Fibroblast of skin of scalp (primary cell): ENCODE results near the gene PEX10.

Experiments used
- DNase-seq: peaks from one replicate; pipeline ENCODE4 v3.0.0-alpha.2; 2013

Gene PEX10

DNA sequence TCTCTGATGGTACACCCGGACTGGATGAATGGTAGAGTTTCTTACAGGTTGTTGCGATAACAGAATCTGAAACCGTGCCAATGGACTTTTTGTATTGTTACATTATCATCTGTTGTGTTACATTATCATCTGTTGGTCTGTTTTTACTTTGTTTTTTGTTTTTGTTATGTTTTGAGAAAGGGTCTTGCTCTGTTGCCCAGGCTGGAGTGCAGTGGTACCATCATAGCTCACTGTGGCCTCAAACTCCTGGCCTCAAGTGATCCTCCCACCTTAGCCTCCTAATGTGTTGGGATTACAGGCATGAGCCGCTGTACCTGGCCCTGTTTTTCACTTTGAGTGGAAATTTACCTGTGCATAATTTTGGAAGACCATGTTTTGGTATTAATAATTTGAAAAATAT lies 10.2 kb upstream of the PEX10 start:
- DNase-seq: no peak

DNA sequence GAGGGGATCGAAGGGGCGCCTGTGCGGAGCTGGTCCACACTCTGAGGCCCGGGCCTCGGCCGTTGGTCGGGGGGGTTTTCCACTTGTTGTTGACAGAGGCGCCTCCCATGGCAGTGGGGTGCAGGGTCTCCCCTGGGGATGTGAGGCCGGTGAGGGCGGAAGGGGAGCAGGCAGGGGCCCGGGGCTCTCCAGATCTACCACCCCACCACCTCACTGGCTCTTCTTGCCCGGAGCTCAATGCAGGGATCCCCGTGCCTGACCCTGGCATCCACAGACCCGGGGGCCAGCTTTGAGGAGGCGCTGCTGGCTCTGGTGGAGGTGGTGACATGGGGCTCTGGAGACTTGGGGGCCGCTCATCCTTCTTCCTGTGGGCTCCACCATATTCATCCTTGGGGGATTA lies 7.1 kb upstream of the PEX10 start:
- DNase-seq: no peak

DNA sequence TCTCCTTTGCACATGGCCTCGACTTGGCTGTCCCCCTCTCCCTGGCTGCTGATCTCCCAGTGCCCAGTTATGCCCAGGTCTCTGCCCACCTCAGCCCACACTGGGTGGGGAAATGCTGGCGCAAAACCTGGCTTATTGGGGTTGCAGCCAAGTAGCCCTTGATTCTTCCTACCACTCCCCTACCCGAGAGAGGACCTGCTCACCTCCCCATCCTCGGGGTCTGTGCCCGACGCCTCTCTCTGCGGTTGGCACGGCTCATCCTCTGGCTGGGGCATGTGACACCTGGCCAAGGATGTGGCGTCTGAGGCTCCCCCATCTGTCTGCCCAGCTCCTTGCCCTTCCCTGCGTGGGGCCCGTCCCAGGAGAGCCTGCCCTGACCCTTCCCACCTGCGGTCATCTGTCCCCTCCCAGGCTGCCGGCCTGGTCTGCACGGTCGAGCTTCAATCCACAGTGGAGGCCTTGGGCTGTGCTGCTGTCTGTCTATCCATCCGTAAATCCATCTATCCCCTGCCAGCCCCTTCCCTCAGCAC lies 6.5 kb upstream of the PEX10 start:
- DNase-seq: no peak

DNA sequence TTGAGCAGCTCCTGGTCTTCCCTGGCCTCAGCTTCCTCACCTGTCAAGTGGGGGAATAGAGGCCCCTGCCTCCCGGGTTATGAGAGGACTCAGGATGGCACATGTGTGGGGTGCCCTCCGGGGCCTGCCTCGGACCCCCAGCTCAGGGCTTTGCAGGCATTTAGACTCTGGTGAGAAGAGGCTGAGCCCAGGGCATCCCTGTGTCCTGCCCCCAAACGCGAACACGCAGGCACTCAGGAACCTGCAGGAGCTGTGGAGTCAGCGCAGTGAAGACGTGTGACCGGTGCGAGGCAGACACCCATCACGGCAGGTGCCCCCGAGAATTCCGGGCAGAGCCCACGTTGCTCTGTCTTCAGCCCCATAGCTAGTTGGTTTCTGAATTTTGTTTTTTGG lies 5.5 kb upstream of the PEX10 start:
- no peak for DNase-seq

DNA sequence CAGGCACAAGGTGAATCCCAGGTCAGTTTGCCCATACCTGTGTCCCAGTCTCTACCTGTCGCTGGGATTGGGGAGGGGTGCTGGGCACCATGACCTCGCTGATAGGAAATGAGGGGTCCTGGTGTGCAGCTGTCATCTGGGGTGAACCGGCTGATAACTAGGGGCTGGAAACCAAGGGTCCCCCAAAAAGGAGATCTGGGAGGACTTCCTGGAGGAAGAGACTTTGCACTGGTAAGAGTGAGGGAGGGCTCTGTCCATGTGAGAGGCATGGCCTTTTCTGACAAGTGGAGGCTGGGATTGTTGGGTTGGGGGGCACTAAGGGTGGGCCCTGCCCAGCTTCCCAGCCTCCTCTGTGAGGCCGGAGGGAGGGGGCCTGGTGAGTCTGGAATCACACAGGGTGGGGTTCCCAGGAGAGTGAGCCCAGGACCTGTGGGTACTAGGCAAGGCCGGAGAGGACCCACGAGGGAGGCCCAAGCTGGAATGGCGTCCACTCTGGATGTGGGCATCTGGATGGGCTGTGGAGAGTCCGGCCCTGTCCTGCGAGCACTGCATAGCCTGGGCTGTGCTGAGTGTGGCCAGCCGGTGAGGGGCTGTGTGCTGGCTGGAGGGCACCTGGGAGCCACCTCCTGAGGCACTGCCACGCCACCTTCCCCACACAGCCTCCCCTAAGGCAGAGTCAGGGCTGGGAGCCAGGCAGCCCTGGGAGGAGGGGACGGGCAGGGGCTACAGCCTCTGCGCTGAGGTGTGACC lies 4.9 kb upstream of the PEX10 start:
- DNase-seq: no peak

DNA sequence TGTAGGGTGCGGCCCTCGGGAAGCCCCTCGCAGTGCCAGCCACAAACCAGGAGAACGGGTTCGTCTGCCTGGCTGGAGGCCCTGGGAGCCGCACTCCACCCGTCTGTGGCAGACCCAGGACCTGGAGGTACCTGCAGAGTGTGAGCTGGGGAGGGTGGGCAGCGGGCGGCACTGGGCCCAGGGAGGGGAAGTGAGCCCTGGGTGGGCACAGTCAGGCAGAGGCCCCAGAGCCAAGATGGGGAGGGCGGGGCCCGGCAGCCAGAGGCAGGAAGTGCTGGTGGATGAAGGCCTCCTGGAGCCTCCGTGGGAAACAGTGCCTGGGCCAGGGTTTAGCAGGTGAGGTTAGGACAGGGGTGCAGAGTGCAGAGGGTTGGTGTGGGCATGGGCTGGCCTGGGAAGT lies 4.0 kb upstream of the PEX10 start:
- no peak for DNase-seq

DNA sequence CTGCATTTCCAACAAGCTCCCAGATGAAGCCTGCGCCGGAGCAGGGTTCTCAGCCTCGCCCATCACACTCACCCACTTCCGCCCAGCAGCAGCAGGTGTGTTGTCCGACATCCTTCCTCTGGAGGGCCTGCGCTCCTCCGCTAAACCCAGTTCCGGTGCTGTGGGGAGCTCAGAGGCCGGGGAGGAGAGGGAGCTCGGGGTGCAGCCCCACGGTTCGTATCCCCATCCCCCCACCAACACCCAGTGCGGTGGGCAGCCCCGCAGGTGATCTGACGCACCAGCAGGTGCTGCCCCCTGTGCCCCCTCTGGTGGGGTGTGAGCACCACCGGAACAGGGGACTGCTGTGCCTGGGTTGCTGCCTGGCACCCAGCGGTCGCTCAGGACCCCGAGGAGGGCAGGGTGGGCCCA lies 3.4 kb upstream of the PEX10 start:
- DNase-seq: no peak

DNA sequence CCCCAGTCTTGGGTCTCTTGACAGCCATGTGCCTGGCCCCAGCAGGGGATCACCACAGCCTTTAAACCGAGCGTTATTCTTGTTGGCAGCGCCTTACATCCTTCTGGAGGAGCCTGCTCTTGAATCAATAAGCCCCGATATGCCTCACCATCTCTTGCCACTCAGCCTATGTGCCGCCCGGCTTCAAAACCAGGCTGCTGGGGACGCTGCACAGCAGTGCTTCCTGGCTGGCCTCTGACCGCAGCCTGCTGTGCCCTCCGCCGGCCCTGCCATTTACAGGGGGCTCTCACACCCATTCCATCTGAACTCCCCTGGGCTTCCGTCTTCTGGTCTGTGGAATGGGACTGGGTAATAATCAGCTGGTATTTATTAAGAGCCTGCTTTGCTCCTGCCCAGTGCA lies 3.0 kb upstream of the PEX10 start:
- no peak for DNase-seq

DNA sequence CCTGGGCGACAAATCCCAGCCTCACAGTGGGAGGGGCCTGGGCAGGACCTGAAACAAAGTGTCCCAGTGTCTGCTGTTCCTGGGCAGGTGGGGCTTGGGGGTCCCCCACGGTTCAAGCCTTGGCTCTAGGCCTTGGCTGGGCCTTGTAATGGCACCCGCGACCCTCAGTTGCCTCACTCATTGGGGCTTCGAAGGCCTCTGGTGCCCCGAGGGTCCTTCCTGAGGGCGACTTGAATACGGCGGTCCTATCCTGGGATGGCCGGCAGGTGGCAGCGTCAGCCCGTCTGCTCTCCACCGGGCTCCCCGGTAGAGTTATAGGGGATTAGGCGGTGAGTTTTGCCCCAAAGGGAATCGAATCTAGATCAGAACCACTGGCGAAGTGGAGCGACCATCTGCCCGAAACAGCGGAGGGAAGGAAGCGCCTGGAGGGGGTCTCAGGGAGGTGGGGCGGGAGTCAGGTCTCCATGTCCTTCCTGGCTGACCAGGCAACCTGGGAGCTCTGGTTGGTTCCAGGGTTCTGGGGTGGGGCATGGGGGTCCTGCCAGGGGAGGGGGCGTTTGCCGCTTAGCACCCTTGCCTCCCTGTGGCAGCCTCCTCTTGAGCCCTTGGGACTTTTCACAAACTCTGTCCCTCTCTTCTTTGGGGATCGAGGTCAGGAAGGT lies 2.1 kb upstream of the PEX10 start:
- DNase-seq: peak; percentile 61

DNA sequence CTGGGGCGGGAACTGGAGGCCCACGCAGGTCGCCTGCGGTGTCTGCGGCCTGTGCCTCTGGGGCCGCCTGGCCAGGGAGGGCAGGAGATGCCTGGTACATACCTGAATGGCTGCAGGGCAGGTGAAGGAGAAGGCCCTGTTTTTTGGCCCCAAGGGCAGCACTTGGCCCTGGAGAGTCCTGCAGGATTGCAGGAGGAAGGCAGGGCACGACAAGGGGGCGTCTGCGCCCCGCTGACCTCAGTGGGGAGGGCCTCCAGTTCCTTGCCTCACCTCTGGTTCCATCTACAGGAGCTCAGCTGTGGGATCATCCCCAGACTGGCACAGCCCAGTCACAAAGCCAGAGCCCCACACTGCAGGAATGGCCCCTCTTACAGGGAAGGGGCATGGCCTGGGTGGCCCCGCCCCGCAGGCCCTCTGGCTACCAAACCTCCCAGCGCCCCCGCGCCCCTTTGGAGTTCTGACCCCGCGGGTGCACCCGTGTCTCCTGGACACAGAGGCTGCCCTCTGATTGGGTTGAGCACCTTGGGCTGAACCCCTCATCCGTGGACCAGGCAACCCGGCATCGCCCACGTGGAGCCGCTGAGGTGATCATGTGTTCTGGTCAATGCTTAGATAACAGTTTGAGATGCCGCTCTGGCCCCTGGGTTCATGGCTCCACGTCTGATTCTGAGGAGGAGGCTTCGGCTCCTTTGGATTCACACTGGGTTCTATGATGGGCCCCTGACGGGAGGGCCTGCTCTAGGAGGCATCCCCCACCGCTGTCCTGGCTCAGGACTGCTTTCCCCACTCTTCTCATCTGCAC lies 1.3 kb upstream of the PEX10 start:
- DNase-seq: no peak

DNA sequence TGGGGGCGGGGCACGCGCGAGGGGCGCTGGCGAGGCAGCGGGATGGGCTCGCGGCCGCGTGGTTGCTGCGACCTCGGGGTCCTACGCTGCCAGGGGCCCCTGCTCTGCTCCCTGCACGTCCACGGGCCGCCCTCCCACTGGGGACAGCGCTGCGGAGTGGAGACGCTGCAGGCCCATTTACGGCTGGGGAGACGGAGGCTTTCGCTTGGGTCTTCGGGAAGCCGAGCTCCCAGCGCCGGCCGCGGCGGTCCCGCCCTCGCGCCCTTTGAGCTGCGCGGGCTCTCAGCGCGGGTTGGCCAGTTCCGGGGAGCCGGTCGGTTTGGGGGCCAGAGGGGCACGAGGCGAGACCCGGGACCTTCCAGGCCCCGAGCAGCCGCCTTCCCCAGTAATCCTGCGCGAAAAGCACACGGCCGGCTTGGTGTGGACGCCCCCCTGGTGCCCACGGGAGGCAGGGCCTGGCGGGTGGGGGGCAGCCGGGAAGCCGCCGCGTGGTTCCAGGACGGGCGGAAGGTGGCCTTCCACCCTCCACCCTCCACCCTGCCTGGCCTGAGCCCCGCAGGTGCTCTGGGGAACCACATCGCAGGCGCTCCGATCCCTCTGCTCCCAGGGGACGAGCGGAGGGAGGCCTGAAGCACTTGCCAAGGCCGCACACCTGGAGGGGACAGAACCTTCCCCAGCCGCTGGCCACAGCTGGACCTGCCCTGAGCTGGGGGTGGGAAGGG lies 570 bp upstream of the PEX10 start:
- no peak for DNase-seq

DNA sequence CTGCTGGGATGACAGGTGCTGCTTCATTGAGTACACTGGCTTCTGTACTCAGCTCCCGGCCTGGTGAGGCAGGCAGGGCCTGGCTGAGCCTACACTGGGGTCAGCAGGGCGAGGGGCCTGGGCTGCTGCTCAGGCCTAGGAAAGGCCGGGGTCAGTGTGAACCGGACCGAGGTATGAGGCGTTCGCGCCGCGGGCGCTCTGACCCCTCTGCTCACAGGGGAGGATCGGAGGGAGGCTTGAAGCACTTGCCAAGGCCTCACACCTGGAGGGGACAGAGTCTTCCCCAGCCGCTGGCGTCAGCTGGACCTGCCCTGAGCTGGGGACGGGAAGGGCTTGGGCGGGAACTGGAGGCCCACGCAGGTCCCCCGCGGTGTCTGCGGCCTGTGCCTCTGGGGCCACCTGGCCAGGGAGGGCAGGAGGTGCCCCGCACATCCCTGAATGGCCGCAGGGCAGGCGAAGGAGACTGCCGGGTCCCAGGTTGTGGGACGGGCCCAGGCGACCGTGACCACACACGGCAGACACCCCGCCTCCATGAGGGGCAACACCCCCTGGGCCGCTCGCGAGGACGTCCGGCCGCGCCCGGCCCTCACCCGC lies 466 bp downstream of the PEX10 start:
- DNase-seq: no peak

DNA sequence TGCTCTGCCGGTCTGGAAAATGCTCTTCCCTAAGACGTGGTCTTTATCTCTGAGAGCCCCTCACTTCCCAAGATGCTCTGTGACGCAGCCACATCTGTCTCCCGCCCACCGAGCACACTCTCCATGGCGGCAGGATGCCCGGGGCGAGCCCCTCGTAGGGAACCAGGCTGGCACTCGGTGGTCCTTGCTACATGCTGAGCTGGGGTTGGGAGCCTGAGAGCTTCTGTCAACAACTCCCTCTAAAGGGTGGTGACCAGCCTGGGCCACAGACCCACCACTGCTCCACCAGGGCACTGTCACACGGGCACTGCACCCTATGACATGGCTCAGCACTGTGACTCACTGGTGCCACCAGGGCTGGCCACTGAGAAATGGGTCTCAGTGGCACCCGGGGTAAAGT lies 2.6 kb downstream of the PEX10 start:
- DNase-seq: no peak

DNA sequence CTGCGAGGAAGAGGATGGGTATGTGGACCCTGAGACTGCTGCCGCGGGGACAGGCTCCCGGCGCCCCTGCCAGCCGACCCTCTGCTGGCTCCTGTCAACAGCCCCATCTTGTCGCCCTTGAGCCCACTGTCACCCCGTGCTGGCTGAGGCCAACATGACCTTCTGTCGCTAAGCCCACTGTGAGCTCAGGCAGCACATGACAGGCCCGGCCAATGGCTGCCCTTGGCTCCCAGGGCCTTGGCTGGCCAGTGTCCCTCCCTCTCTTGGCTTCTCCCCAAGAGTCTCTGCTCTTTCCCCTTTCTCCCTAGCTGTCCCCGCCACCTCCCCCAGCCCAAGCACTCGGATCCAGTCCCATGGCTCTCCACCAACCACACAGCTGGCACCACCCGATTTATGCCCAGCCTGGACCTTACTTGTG lies 3.5 kb downstream of the PEX10 start:
- no peak for DNase-seq

DNA sequence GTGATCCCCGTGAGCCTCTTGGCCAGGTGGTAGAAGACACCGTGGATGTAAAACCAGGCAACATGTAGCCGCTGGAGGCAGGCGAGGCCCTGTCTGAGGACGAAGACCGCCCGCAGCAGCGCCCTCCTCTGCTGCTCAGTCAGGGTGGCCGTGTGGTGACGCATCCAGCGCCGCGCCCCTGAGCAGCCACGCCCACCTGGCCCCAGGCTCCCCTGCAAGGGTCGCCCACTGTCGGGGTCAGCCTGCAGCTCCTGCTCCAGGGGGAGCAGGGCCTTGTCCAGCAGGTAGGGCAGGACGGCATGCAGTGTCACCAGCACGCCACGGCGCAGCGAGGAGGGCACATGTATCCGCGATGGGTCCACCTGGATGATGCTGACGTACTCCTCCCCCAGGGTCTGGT lies 3.9 kb downstream of the PEX10 start:
- DNase-seq: no peak

DNA sequence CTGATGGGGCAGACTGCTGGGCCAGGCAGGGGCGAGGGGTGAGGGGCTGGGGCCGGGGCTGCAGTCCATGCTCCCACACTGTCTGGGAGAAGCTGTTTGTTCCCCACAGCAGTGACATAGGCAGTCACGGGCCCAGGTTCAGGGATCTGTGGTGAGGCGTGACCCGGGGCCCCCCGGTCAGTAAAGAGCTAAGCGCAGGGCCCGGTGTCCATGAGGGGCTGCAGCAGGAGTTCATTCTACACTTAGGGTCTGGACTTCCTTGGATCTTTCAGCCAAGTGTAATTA lies 4.4 kb downstream of the PEX10 start:
- no peak for DNase-seq

DNA sequence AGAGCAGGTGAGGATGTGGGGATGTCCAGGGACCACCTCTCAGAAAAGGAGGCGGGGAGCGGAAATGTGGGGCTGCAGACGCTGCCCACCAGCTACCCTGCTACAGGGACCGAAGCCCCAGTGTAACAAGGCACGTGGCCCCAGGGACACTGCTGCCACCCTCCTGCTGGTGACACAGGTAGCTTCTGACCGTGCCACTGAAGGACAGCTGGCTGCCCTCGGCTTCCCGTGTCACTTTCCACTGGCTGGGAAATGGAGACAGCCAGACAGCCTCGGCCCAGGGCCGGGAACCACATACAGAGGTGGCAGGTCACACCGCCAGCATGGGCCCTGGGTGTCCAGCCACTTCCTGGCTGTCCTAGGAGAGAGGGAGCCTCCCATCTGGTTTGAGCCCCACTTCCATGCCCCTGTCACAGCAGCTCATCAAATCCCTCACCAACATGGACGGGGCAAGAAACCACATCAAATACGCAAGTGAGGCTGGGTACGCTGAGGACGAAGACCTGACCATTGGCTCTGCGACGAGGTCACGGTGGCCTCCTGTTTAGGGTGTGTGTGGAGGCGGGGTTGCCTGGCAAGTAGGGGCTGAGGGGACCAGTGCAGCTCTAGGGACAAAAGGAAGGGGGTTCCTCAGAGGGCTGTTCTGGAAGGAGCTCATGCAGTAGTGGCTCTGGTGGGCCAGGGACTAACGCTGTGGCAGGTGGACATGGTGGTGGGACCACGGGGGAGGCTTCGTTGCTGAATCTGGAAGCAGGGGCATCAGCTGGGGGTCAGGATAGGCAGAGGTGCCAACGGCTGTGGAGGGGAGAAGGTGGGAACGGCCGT lies 5.0 kb downstream of the PEX10 start:
- DNase-seq: no peak

DNA sequence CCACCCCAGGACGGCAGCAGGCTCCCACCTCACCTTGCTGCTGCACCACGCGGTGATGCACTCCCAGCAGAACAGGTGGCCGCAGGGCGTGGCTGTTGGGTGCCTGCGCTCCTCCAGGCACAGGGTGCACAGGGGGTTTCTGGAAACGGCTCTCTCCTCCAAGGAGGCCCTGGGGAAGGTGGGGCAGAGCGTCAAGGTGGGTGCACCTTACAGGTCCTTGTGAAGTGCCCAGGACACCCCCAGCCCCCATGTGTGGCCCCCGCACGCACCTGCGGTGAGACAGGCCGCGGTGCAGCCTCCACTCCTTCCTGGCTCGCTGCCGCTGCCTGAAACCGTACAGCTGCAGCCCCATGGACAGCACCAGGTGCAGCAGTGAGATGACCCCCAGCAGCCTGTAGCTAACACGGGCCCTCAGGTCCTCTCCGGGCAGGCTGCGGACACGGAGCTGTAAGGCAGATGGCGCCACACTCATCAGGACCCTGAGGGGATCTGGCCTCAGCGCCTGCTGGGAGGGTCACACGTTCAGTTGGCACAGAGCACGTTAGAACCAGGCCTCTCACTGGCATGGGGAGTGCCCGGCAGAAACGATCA lies 5.8 kb downstream of the PEX10 start:
- no peak for DNase-seq

DNA sequence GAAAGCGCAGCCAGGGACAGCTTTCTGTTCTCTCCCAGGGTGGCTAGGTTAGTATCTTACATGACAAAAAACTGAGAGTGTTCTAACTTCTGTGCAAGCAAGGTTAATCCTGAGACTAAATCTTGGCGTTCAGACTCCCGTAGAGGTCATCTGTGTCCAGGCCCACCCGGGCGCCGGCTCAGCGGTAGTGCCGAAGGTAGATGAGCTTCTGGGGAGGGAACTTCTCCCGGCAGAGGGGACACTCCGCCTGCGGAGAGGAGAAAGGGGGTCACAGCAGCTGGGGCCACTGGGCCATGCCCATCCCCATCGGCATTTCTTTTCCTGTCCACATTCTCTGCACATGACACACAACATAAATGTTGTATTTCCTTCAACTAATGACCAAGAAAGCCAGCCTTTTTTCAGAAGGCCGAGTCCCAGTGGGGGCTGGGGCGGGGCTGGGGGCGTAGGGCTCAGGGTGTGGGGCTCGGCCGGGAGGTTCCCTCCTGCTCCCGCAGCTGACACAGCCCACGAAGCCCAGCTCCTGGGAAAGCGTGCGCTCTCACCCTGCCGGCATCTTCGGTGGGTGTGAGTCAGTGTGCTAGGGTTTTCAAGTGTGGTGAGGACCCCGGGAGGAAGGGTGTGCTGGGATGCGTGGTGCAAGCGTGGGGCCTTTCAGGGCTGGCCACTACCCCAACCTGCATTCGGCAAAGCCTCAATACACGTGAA lies 6.6 kb downstream of the PEX10 start:
- peak; percentile 46 for DNase-seq

DNA sequence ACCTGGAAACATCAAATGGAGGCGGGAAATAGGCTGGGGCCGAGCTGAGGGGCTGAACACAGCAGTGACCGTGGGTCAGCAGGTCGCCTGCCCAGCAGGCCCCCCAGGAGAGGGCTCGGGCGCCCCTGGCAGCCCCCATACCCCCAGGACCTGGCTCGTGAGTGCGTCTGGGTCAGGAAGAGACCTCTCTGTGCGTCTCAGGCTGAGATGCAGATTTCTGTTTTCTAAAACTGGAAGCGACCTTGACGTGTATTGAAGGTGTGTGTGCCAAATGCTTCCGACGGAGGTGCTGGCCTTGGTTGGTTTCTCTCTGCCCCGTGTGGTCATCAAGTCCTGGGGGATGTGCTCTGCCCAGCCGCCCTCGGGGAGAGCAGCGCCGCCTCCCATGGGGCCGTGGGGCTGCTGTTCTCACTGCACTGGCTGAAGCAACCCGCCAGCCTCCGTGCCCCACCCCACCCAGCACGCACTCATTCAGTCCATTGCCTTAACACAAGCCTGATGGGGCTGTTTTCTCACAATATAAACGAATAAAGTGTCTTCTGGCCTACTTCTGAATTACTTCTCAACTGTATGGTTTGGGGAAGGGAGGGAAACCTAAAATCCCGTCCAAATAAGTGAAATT lies 7.4 kb downstream of the PEX10 start:
- DNase-seq: peak; percentile 27
